ENCODE results near the gene SMPD3.

DNA sequence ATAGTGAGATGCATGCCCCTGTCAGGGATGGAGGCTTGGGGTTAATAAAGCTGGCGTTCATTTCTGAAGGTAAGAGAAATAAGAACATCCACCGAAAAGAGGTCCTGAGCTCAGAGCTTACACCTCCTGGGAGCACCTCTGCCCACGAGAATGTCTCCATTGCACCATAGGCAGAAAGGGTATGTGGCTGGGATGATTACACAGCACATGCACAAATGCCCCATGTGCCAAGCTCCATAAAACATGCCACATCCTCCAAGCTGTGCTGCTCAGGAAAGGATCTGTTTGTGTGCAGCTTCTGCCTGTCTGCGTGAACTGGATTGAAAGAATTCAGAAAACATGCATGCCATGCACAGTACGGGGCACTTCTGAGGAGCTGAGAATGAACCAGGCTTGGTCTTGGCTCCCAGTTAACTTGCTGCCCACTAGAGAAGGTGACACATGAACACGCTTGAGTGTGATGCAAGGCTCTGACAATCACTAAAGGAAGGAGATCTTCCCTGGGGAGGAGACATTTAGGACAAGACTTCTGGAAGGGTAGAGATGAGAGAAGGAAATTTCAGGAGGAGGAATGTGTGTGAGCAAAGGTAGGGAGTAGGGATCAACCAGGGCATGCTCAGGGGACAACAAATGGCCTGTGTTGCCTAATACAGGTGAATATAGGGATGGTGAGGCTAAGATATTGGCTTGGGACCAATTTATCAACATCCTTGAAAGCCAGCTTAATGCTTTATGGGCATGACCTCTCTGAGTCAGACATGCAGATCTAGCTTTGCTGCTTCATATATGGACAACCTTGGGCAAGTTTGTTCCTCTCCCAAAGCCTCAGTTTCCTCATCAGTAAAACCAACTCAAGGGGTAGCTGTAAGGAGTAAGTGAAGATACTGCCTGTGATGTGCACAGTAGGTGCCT lies 32.0 kb upstream of the SMPD3 start:
- no peak for TF ChIP-seq POLR2A (IDR thresholded peaks at IDR 0.05; ENCODE audit: low read length)
- no peak for TF ChIP-seq GATA1 (IDR thresholded peaks at IDR 0.05; ENCODE audit: low read depth, low read length)

All from erythroblast (primary cell).